KOPT-K1 (cell line): Measurements from ENCODE around the gene FCHSD1.

Source experiments
- H3K27ac ChIP-seq: fragments of 200-600 bp; sonication (generic); 2 replicates; pipeline ENCODE4 v1.5.1; 2016; ENCODE audit warnings: antibody characterized with exemption, mild to moderate bottlenecking, low read depth, low read length; ENCODE audit not compliant: poor library complexity, severe bottlenecking
- H3K36me3 ChIP-seq: fragments of 200-600 bp; sonication (generic); 2 replicates; pipeline ENCODE4 v1.5.1; 2017; ENCODE audit warnings: antibody characterized with exemption, mild to moderate bottlenecking, low read length, moderate library complexity; ENCODE audit not compliant: insufficient read depth
- H3K9me3 ChIP-seq: fragments of 200-600 bp; sonication (generic); 2 replicates; pipeline ENCODE4 v1.5.1; 2017; ENCODE audit warnings: antibody characterized with exemption, low read length, mild to moderate bottlenecking; ENCODE audit not compliant: insufficient read depth, poor library complexity, severe bottlenecking

Gene FCHSD1

DNA sequence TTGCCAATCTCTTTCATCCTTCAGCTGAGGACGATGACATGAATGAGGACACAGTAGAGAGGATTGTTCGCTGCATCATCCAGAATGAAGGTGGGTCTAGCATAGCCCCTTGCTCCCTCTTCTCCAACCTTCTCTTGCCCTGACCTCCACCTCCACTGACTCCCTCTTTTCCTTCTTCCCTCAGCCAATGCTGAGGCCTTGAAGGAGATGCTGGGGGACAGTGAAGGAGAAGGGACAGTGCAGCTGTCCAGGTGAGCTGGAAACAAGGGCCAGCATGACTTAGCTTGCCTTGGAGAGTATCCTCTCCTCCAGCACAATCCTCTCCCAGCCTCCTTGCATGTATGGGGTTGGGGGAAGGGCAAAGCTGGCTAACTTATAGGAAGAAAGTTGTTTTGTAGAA is 12.4 kb downstream of the FCHSD1 start:
- H3K36me3 ChIP-seq = peaks cover 7% of the 10 kb centered on the region; the same call in 1 of the 2 replicates
- no peak overlapping the region for H3K27ac ChIP-seq
- H3K9me3 ChIP-seq = no peaks in the 10 kb centered on the region

GRCh38 chr5:141637767-141638419 is 13.3 kb downstream of the FCHSD1 start:
- no peak overlapping the region for H3K27ac ChIP-seq
- no peaks in the 10 kb centered on the region for H3K9me3 ChIP-seq
- peaks cover 13% of the 10 kb centered on the region; the same call in 1 of the 2 replicates for H3K36me3 ChIP-seq

- Histone ChIP-seq H3K27ac (peak overlapping the region; percentile 69), H3K36me3 (peaks cover 19% of the 10 kb centered on the region), H3K9me3 (no peaks in the 10 kb centered on the region)
Observed at GRCh38 chr5:141637123-141637766, 14.0 kb downstream of the FCHSD1 start.

DNA sequence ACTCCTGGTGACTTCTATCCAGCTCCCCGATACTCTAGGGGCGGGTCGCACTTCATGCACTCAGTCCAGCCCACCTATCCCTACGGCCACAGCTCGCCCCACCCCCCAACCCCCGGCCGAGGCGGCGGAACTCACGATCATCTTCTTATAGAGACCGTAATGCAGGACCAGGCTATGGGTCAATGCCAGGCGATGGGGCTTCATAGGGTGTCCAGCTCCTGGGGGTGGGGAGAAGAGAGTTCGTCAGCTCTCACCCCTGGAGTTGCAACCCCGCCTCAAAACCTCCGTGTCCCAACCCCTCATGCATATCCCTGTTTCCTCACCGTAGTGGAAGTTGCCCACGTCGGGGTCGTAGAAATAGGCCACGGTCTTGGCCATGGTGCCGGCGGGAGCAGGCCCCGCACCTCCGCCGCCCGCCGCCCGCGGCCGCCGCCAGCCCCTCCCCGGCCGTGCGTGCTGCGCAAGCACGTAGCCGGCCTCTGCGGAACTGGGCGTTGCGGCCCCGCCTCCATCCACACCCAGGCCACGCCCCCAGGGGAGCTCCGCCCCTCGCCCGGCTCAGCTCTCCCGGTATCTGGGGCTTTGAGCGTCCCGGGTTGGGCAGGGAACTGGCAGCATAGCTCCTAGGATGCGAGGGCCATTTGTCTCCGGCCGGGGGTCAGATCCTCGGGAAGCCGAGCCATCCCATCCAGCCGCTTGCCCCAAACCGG is 14.7 kb downstream of the FCHSD1 start, which contains the start of the genes HDAC3 and RELL2:
TSS of gene HDAC3 (minus strand) at position 437 of the 710 bp plus-strand sequence. CDS start at position 378, 59 bp downstream.
TSS of gene RELL2 (plus strand) at position 585 of the 710 bp plus-strand sequence. CDS start 1,229 bp downstream, outside the sequence.
- H3K36me3 ChIP-seq = peaks cover 24% of the 10 kb centered on the region
- H3K9me3 ChIP-seq = no peaks in the 10 kb centered on the region

GRCh38 chr5:141636106-141636412 is 15.2 kb downstream of the FCHSD1 start:
- peaks cover 29% of the 10 kb centered on the region for H3K36me3 ChIP-seq
- peak overlapping the region; percentile 69 for H3K27ac ChIP-seq
- H3K9me3 ChIP-seq = no peaks in the 10 kb centered on the region

More for the DNA sequence above, 14.7 kb downstream of the FCHSD1 start, which contains the start of the genes HDAC3 and RELL2:
- peak within 1 kb of the TSS; percentile 69 for H3K27ac ChIP-seq

GRCh38 chr5:141635646-141636045 is 15.6 kb downstream of the FCHSD1 start:
- peak overlapping the region; percentile 69 for H3K27ac ChIP-seq
- peaks cover 33% of the 10 kb centered on the region for H3K36me3 ChIP-seq
- H3K9me3 ChIP-seq = no peaks in the 10 kb centered on the region

- no peak overlapping the region for H3K27ac ChIP-seq
- H3K9me3 ChIP-seq = no peaks in the 10 kb centered on the region
- peaks cover 42% of the 10 kb centered on the region for H3K36me3 ChIP-seq
Observed at GRCh38 chr5:141634720-141635119, 16.5 kb downstream of the FCHSD1 start.

DNA sequence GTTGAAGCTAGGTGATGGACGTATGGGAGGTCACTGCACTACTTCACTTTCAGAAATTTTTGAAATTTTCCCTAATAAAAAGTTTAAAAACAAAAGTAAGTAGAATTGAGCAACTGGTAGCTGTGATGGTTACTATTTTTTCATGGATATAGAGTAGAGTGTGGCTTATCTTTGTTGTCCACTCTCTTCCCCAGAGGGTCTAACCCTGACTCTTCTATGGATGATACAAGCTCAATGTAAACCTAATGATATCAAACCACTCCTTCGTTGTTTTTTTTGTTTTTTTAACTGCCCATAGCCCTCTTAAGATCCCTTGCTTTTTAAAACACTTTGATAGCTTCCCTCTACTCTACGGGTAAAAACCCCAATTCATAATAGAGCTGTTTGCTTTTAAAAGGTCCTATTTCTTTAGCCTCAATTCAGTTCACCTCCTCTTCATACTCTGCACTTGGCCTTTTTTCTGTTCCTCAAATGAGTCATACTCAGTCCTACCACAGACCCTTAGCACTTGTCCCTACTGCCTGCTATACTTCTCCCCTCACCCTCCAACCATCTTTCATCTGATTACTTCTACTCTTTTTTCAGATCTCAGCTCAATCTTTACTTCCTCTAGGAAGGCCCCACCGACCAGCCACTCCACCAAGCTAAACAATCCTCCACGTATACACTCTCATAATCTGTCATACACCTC is 17.2 kb downstream of the FCHSD1 start:
- Histone ChIP-seq H3K27ac (no peak overlapping the region), H3K9me3 (no peaks in the 10 kb centered on the region), H3K36me3 (peaks cover 49% of the 10 kb centered on the region)

DNA sequence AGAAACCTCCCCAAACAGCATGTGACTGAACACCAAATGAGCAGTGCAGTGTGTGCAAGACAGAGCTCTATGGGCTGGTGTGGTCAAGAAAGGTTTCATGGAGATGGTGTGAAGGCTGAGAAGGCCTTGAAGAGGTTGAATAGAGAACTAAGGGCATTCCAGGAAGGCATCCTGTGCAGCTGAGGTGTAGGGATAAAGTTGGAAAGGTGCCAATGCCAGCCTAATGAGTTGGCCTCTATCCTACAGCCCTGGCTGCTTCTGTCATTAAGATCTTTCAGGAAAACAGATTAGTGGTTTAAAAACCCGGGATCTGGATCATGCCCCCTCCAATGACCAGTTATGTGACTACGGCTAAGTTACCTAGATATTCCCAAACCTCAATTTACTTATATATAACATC is 18.6 kb downstream of the FCHSD1 start:
- Histone ChIP-seq H3K9me3 (no peaks in the 10 kb centered on the region), H3K27ac (no peak overlapping the region), H3K36me3 (peaks cover 63% of the 10 kb centered on the region)

GRCh38 chr5:141630570-141631140 is 20.6 kb downstream of the FCHSD1 start:
- Histone ChIP-seq H3K36me3 (peaks cover 83% of the 10 kb centered on the region), H3K9me3 (no peaks in the 10 kb centered on the region), H3K27ac (no peak overlapping the region)

DNA sequence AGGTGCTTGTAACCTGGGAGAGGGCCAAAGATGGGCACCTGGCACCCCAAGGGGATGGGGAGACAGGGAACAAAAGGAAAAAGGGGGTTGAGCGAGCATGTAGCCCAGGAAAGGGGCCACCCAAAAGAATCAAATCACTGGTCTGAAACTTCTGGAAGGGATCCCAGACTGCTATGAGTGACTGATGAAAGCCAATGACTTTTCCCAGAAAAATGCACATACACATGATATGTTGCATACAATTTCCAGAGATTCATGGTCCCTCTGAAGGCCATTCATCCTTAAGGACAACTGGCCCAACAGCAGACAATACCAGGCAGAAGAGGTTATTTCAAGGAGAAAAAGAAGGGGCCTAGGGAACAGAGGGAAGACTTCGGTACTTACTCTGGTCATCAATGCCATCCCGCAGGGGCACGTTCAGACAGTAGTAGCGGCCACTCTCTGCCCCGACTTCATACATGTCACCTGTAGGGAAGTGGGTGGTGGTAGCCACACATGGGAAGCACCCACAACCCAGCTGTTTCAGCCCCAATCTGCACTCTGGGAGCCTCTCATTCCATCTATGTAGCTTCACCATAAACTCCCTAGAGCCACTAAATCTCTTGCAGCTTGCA is 22.9 kb downstream of the FCHSD1 start:
- Histone ChIP-seq H3K36me3 (peaks cover 98% of the 10 kb centered on the region), H3K27ac (no peak overlapping the region), H3K9me3 (no peaks in the 10 kb centered on the region)

DNA sequence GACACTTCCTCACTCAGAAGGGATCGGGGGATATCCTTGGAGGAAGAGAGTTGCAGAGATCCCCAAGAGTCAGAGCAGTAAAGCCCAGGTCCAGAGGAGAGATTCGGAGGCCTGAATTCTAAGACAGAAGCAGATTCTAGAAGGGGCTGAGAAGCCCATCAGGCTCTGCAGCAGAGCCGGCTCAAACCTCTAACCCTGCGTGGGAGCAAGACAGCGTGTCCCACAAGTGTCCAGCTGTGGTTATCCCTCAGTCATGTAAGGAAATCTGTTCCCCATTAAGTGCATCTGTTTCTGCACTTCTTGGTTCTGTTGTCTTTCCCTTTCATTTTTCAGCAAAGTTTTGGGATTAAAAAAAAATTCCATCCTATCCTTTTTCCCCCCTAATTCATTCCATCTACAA is 27.6 kb downstream of the FCHSD1 start:
- Histone ChIP-seq H3K9me3 (no peaks in the 10 kb centered on the region), H3K36me3 (peaks cover 93% of the 10 kb centered on the region), H3K27ac (peak overlapping the region; percentile 52)

DNA sequence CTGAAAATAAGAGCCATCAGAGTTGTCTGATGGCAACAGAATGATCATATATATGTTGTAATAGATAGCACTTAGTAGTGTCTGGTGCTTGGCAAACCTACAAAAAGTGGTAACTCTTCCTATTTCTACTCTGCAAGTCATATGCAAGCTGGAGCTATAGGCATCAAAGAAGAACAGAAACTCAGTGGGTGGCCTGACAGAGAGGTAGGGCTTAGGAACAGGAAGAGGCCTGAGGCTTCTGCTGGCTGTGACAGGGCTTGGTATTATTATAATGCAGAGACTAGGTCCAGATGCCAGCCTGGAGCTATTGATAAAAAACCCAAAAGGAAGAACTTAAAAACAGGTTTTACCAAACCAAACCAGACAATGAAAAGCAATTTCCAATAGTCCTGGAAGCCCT is 28.0 kb downstream of the FCHSD1 start:
- Histone ChIP-seq H3K27ac (peak overlapping the region; percentile 52), H3K36me3 (peaks cover 89% of the 10 kb centered on the region), H3K9me3 (no peaks in the 10 kb centered on the region)

- Histone ChIP-seq H3K9me3 (no peaks in the 10 kb centered on the region), H3K27ac (peak within 1 kb of the TSS; percentile 92), H3K36me3 (peaks cover 62% of the 10 kb centered on the region)
Observed at GRCh38 chr5:141618804-141619554, 32.2 kb downstream of the FCHSD1 start, which contains the start of gene DIAPH1. Gene DIAPH1 (minus strand): TSS chr5:141619000. CDS start chr5:141618914, 86 bp downstream.
